ENCODE data around the gene ASPDH. TPM values are rescaled to one million over a fixed set of nuclear protein-coding genes. Genes with fewer than 3 reads are reported as not detected.
A peak's percentile ranks its signal among the peaks of the same experiment; 100 is the strongest.

ASPDH gene
- total and polyA plus RNA-seq, 2 of the 13 experiments (the other 11 are each of a cell fraction or from before 2014, with no cell fraction given): 2.2 to 3.3 TPM

GRCh38 chr19:50478901-50479715 lies 34.6 kb downstream of the ASPDH start:
- ChIA-PET POLR2A (interaction anchor here (1.4 kb wide), 1 partner anchor 110 kb away, joined by 3 read pairs; no protein-coding TSS in a partner anchor), CTCF (ENCODE audit: low intra/inter-chr PET ratio, low total read pairs) (interaction anchor here (1.2 to 2.4 kb wide), 4 partner anchors 15 to 122 kb away, joined by 5 to 71 read pairs (median 15); partner anchors contain the start of gene NAPSA)
- Histone ChIP-seq H3K27ac (ENCODE audit: extremely low read length, insufficient read depth, low read length) (no peak overlapping the region), H3K4me1 (ENCODE audit: insufficient read depth, low read length) (no peaks in the 10 kb centered on the region), H3K9ac (ENCODE audit: insufficient read depth, low read depth, low read length) (no peak overlapping the region), H3K9me3 (ENCODE audit: low read length) (no peaks in the 10 kb centered on the region), H3K79me2 (ENCODE audit: insufficient read depth, low read length) (no peaks in the 10 kb centered on the region), H3K27me3 (ENCODE audit: control insufficient read depth in 1 of 2, insufficient read depth in 2 of 2, low read length in 2 of 2) (peaks cover 4 to 8% of the 10 kb centered on the region in 2 experiments; a peak in 3 of 5 replicates), H3K4me3 (replicated peaks in 1 of 3; ENCODE audit: insufficient read depth in 1 of 3, low read depth in 2 of 3, low read length in 3 of 3) (no peak overlapping the region), H3K4me2 (ENCODE audit: low read depth, low read length) (no peak overlapping the region), H2AFZ (ENCODE audit: low read length) (no peak overlapping the region), H3K36me3 (replicated peaks in 1 of 2; ENCODE audit: control insufficient read depth in 1 of 2, insufficient read depth in 2 of 2, low read length in 2 of 2) (no peaks in the 10 kb centered on the region), H4K20me1 (ENCODE audit: insufficient read depth, low read length) (no peaks in the 10 kb centered on the region)
- WGBS (ENCODE audit: low lambda C conversion rate): 17% methylated on average over 6 of the region's 19 CpGs
- ATAC-seq (peak; percentile 93), FAIRE-seq (peak; percentile 83), DNase-seq (ENCODE audit: low spot score) (peak; percentile 81)
- no TSS peak for BruUV-seq (replicated peaks)
- intact Hi-C loops (cut with micrococcal nuclease; ENCODE audit: unreplicated experiment): loop anchor here (1.0 kb wide), 2 partner anchors 111 to 122 kb away; no protein-coding TSS in a partner anchor
- in situ Hi-C loops (cut with HindIII; ENCODE audit: extremely low pct_ligation_motif_present, low pct_unique_long_range_greater_than_20kb): no loop called here
- TF ChIP-seq ZNF768 (CRISPR knock-in tag; IDR thresholded peaks at IDR 0.05) (peak; percentile 32; the same call in 1 of the 2 replicates), MZF1 (CRISPR knock-in tag; IDR thresholded peaks at IDR 0.05; ENCODE audit: borderline replicate concordance) (no peak), UBTF (CRISPR knock-in tag; IDR thresholded peaks at IDR 0.05) (peak; percentile 42; the same call in 1 of the 2 replicates), STAG1 (CRISPR knock-in tag; IDR thresholded peaks at IDR 0.05) (peak; percentile 81), BCL6 (CRISPR knock-in tag; IDR thresholded peaks at IDR 0.05) (no peak; the same call in 1 of the 2 replicates), ZBTB26 (CRISPR knock-in tag; IDR thresholded peaks at IDR 0.05; ENCODE audit: borderline replicate concordance) (0 out of 2 replicates have a peak, but pooled peaks have one; percentile 64), XRCC5 (optimal IDR thresholded peaks at IDR 0.05; ENCODE audit: low read length) (peak; percentile 96), KLF9 (CRISPR knock-in tag; IDR thresholded peaks at IDR 0.05; ENCODE audit: low read depth) (no peak), ZNF414 (CRISPR knock-in tag; IDR thresholded peaks at IDR 0.05) (no peak), MBNL3 (CRISPR knock-in tag; conservative IDR thresholded peaks at IDR 0.05) (no peak), NONO (IDR thresholded peaks at IDR 0.05) (no peak), NONO (CRISPR knock-in tag; conservative IDR thresholded peaks at IDR 0.05) (peak; percentile 63; the same call in 1 of the 2 replicates), ZBTB42 (CRISPR knock-in tag; IDR thresholded peaks at IDR 0.05) (no peak), FOXA3 (CRISPR knock-in tag; IDR thresholded peaks at IDR 0.05) (peak; percentile 27; the same call in 1 of the 2 replicates), ZSCAN22 (CRISPR knock-in tag; IDR thresholded peaks at IDR 0.05) (0 out of 2 replicates have a peak, but pooled peaks have one; percentile 37), TRIM22 (IDR thresholded peaks at IDR 0.05) (no peak), ZNF784 (CRISPR knock-in tag; IDR thresholded peaks at IDR 0.05; ENCODE audit: borderline replicate concordance) (no peak), SALL1 (CRISPR knock-in tag; IDR thresholded peaks at IDR 0.05) (peak; percentile 45; the same call in 1 of the 2 replicates)
